Adrenal gland (tissue), 12 donors: ENCODE data around the gene NRXN3. TPM values are rescaled to one million over a fixed set of nuclear protein-coding genes. Genes with fewer than 3 reads are reported as not detected.
A peak's percentile ranks its signal among the peaks of the same experiment; 100 is the strongest.

Experiments
- DNase-seq, 7 donors: peaks; one replicate each; pipeline ENCODE4 v3.0.0-alpha.2; 2019 to 2020
- H3K27ac ChIP-seq, 5 donors: fragments of 200-600 bp; sonication (generic) in 4 of 5; 1 replicate in 3 of 5; 2 replicates in 2 of 5; pipeline versions ENCODE4 v1.5.1 to v1.8.0; 2016 to 2020; ENCODE audit warnings: mild to moderate bottlenecking in 1 of 5
- H3K27me3 ChIP-seq: fragments of 200-600 bp; 2 replicates; pipeline ENCODE4 v1.8.0; 2021
- H3K36me3 ChIP-seq, 2 donors: fragments of 200-600 bp; replicated peaks in 1 of 2; 1 replicate in 1 of 2; 2 replicates in 1 of 2; pipeline versions ENCODE4 v1.5.1 to v1.8.0; 2018 to 2022
- H3K4me1 ChIP-seq, 2 donors: fragments of 200-600 bp; replicated peaks in 1 of 2; 1 replicate in 1 of 2; 2 replicates in 1 of 2; pipeline versions ENCODE4 v1.5.1 to v1.8.0; 2018 to 2021
- H3K4me3 ChIP-seq, 4 donors: fragments of 200-600 bp; sonication (generic) in 3 of 4; one replicate each; pipeline ENCODE4 v1.5.1; 2016 to 2018
- H3K9me3 ChIP-seq, 3 donors: fragments of 200-600 bp; sonication (generic) in 1 of 3; replicated peaks in 1 of 3; 1 replicate in 2 of 3; 2 replicates in 1 of 3; pipeline versions ENCODE4 v1.5.1 to v1.8.0; 2016 to 2021
- POLR2A ChIP-seq, 2 donors: fragments of 450-650 bp; IDR thresholded peaks; one replicate each; pipeline ENCODE4 v1.6.1; 2017; ENCODE audit warnings: antibody characterized with exemption in 2 of 2, mild to moderate bottlenecking in 2 of 2, moderate library complexity in 1 of 2
- WGBS, 4 donors: extraction: QIAGEN DNeasy Blood & Tissue Kit in 2 of 4; methylation state at CpG; one replicate each; pipeline versions ENCODE4 v1.1.5 to v1.1.7; 2013 to 2017; 5-methylcytosine and 5-hydroxymethylcytosine counted together
- intact Hi-C, 2 donors: fragments of 100-400 bp; cut with DNase I; formaldehyde crosslinking; loops; one replicate each; pipeline versions ENCODE4 v1.14.1 to v1.15.0; 2022 to 2023
- polyA plus RNA-seq, 3 donors: library from polyadenylated mRNA; stranded (reverse); fragments of 200-250 nt in 2 of 3; fragments of 350-450 nt in 1 of 3; fragmentation: Illumina TruSeq in 1 of 3; extraction: RNeasy Lipid Tissue Mini Kit (QIAGEN cat#74804) in 1 of 3; gene quantifications; one replicate each; pipeline ENCODE4 v1.2.3, GENCODE V29; 2013 to 2014
- total RNA-seq, 9 donors: library from RNA; depleted of rRNA in 4 of 9; stranded (reverse); fragments of >200 nt in 4 of 9; fragments of 120-200 nt in 1 of 9; fragmentation: NEBNext Ultra II Directional in 1 of 9; extraction: Animal tissue kit (Norgen Biotek cat#: 25700) in 1 of 9; gene quantifications; one replicate each; pipeline versions ENCODE4 v1.1.0 to v1.2.4, GENCODE V29; 2013 to 2023
- TF ChIP-seq, protein P1 (sequence below), 6 experiments: fragments of 450-650 bp in 4 of 6; fragments of 200-600 bp in 2 of 6; sonication (generic) in 1 of 6; IDR thresholded peaks; 1 replicate in 5 of 6; 2 replicates in 1 of 6; pipeline versions ENCODE4 v1.5.1 to v1.8.0; 2016 to 2021; ENCODE audit warnings: antibody characterized with exemption in 6 of 6, mild to moderate bottlenecking in 2 of 6, moderate library complexity in 1 of 6
- donor health status: healthy with polysubstance abuse.
- donor health status: Bipolar disorder and iron deficiency.
- donor health status: DM: yes; HTN: yes; CAD: no.
- donor health status: DM: no; HTN: no; CAD: no.
- donor health status: DM: no; HTN: no; CAD: no.
- donor health status: DM: yes; HTN: yes; CAD: no.

Gene NRXN3
- total and polyA plus RNA-seq, 12 donors: 0.09 to 8.5 (median 1.6) TPM

DNA sequence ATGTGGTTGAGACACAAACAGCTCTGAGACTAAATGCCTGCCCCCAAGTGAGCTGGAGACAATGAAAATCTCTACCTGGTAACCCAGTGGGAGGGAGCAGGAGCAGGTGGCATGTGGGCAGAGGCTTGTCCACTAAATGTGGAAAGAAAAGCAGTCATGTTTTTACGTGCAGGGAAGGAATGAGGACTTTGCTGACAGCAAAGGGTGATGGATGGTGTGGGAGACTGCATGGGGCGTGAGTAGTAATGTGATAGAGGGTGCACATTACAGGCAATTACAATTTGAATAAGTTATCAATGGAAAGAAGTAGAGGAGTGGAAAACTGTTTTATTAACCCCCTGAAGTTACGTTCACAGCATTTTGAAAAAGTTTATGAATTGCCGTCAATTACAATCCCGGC, 176.6 kb downstream of the NRXN3 start:
- intact Hi-C loops: no loop called here
- no peak overlapping the region for H3K4me3 ChIP-seq
- no peaks in the 10 kb centered on the region for H3K36me3 ChIP-seq
- TF ChIP-seq, protein P1, sequence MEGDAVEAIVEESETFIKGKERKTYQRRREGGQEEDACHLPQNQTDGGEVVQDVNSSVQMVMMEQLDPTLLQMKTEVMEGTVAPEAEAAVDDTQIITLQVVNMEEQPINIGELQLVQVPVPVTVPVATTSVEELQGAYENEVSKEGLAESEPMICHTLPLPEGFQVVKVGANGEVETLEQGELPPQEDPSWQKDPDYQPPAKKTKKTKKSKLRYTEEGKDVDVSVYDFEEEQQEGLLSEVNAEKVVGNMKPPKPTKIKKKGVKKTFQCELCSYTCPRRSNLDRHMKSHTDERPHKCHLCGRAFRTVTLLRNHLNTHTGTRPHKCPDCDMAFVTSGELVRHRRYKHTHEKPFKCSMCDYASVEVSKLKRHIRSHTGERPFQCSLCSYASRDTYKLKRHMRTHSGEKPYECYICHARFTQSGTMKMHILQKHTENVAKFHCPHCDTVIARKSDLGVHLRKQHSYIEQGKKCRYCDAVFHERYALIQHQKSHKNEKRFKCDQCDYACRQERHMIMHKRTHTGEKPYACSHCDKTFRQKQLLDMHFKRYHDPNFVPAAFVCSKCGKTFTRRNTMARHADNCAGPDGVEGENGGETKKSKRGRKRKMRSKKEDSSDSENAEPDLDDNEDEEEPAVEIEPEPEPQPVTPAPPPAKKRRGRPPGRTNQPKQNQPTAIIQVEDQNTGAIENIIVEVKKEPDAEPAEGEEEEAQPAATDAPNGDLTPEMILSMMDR (IDR thresholded peaks at IDR 0.05): no peak
- TF ChIP-seq POLR2A (IDR thresholded peaks at IDR 0.05): no peak
- no peaks in the 10 kb centered on the region for H3K27me3 ChIP-seq
- DNase-seq: no peak
- H3K9me3 ChIP-seq: no peaks in the 10 kb centered on the region
- no peaks in the 10 kb centered on the region for H3K4me1 ChIP-seq
- WGBS, 4 donors: 60 to 75% (median 70%) methylated on average over 5 of the region's 5 CpGs
- H3K27ac ChIP-seq: no peak overlapping the region

DNA sequence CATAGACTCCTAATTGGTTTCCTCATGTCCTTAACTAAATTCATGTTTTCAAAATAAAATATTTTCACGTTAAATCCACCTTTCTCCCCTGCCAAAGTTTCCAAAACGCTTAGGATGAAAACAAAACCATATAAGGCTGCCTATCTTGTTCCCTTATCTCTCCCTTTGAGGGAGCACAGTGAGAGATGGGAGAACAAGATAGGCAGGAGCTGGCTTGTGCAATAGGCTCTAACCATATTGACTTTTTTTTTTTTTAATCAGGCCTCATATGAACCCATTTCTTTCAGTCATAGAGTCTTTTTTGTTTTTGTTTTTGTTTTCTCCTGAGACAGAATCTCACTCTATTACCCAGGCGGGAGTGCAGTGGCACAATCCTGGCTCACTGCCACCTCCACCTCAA, 184.9 kb downstream of the NRXN3 start:
- no peak overlapping the region for H3K4me3 ChIP-seq
- intact Hi-C loops: no loop called here
- DNase-seq: no peak
- TF ChIP-seq POLR2A (IDR thresholded peaks at IDR 0.05): no peak
- TF ChIP-seq, protein P1 (IDR thresholded peaks at IDR 0.05): no peak
- 64 to 74% (median 68%) methylated on average over 3 of the region's 3 CpGs for WGBS, 4 donors
- H3K9me3 ChIP-seq: no peaks in the 10 kb centered on the region
- no peaks in the 10 kb centered on the region for H3K36me3 ChIP-seq
- H3K4me1 ChIP-seq: no peaks in the 10 kb centered on the region
- H3K27ac ChIP-seq: no peak overlapping the region
- H3K27me3 ChIP-seq: no peaks in the 10 kb centered on the region

DNA sequence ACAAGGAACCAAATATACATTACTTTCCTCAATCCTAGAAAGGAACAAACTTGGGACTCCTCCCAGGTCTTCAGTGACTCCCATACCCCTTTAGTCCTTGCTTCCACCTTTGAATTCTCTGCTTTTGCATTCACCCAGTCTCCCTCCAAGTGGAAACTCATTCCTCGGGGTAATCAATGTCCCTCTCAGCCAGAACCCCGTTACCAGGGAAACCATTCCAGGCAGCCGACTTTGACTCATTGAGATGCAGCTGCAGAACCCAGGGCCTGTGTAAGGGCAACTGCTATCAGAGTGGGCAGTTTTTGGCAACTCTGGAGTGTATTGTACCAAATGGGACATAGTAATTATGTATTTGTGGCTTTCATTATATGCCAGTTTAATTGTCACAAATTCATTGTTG, 186.2 kb downstream of the NRXN3 start:
- Histone ChIP-seq H3K27ac (no peak overlapping the region), H3K36me3 (no peaks in the 10 kb centered on the region), H3K4me3 (no peak overlapping the region), H3K27me3 (no peaks in the 10 kb centered on the region), H3K4me1 (no peaks in the 10 kb centered on the region), H3K9me3 (no peaks in the 10 kb centered on the region)
- WGBS, 4 donors: 23 to 50% (median 38%) methylated on average over 3 of the region's 3 CpGs
- intact Hi-C loops: no loop called here
- TF ChIP-seq POLR2A (IDR thresholded peaks at IDR 0.05): no peak
- TF ChIP-seq, protein P1 (IDR thresholded peaks at IDR 0.05): no peak
- peak in 1 of 7 donors; percentile 53 for DNase-seq

DNA sequence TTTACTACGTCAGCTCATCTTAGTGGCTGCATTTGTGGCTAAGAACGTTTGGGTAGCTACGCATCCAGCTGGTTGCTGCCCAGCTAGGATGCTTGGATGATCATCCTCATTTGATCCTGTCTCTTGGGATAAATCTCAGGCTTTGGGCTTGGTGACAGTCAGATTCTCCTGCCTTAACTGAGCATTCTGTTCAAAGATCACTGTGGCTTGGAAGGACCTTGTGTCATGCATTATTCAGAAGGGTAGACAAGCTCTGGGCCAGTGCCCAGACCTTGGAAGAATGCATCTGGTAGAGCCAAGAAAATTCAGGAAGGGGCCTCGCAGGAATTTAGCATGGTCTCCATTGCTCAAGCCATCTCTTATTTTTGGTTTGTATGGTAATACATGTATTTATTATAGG, 188.4 kb downstream of the NRXN3 start:
- Histone ChIP-seq H3K4me1 (no peaks in the 10 kb centered on the region), H3K27me3 (no peaks in the 10 kb centered on the region), H3K9me3 (no peaks in the 10 kb centered on the region), H3K36me3 (no peaks in the 10 kb centered on the region), H3K27ac (no peak overlapping the region), H3K4me3 (no peak overlapping the region)
- no peak for DNase-seq
- WGBS, 4 donors: 63 to 80% (median 70%) methylated on average over 4 of the region's 4 CpGs
- intact Hi-C loops: no loop called here
- TF ChIP-seq, protein P1 (IDR thresholded peaks at IDR 0.05): no peak
- no peak for TF ChIP-seq POLR2A (IDR thresholded peaks at IDR 0.05)
